ENCODE results near the gene EFHC1. TPM values are rescaled to one million over a fixed set of nuclear protein-coding genes. Genes with fewer than 3 reads are reported as not detected.
A peak's percentile ranks its signal among the peaks of the same experiment; 100 is the strongest.

The EFHC1 gene
- total and polyA plus RNA-seq, 2 of the 13 experiments (the other 11 are each of a cell fraction or from before 2014, with no cell fraction given) = 23.4 to 29.5 TPM

- no peak for TF ChIP-seq NFYB (CRISPR knock-in tag; IDR thresholded peaks at IDR 0.05)
- 0 out of 2 replicates have a peak, but pooled peaks have one; percentile 29 for TF ChIP-seq RNF219 (CRISPR knock-in tag; IDR thresholded peaks at IDR 0.05)
- TF ChIP-seq DBP (CRISPR knock-in tag; IDR thresholded peaks at IDR 0.05; ENCODE audit: not compliant biosample characterization) = no peak
- no peak for TF ChIP-seq CHD2 (IDR thresholded peaks at IDR 0.05; ENCODE audit: low read depth, low read length)
- TF ChIP-seq EEA1 (CRISPR knock-in tag; IDR thresholded peaks at IDR 0.05; ENCODE audit: borderline replicate concordance) = no peak
- no peak for TF ChIP-seq YY1 (IDR thresholded peaks at IDR 0.05; ENCODE audit: insufficient read depth, insufficient replicate concordance, low read depth, low read length)
- TF ChIP-seq ZNF142 (CRISPR knock-in tag; IDR thresholded peaks at IDR 0.05) = no peak
- TF ChIP-seq ATF4 (CRISPR knock-in tag; IDR thresholded peaks at IDR 0.05) = peak in 1 of 2 experiments; percentile 83; a peak in 2 of 4 replicates
- TF ChIP-seq IKZF4 (CRISPR knock-in tag; IDR thresholded peaks at IDR 0.05; ENCODE audit: borderline replicate concordance, low read depth, not compliant biosample characterization) = no peak
These were observed 48.4 kb upstream of the EFHC1 start (continued) for GRCh38 chr6:52371656-52372191.
